Neuronal stem cell (in vitro differentiated cells): ENCODE measurements around the gene ANGPTL7.

Source experiments
- DNase-seq: peaks from one replicate; pipeline ENCODE4 v3.0.0-alpha.2; 2013; ENCODE audit warnings: low spot score
- H2AFZ ChIP-seq: one replicate; pipeline ENCODE4 v1.6.1; 2013; ENCODE audit warnings: mild to moderate bottlenecking, low read length, inconsistent platforms
- H2AK5ac ChIP-seq: 2 replicates; pipeline ENCODE4 v1.6.1; 2013; ENCODE audit warnings: low read depth, mild to moderate bottlenecking, inconsistent platforms, low read length, moderate library complexity, mixed read lengths
- H2BK120ac ChIP-seq: 2 replicates; pipeline ENCODE4 v1.6.1; 2013; ENCODE audit warnings: low read depth, mild to moderate bottlenecking, inconsistent platforms, low read length, moderate library complexity, mixed read lengths
- H2BK12ac ChIP-seq: one replicate; pipeline ENCODE4 v1.6.1; 2013; ENCODE audit warnings: low read length, inconsistent platforms
- H2BK15ac ChIP-seq: 2 replicates; pipeline ENCODE4 v1.6.1; 2013; ENCODE audit warnings: mild to moderate bottlenecking, low read length, inconsistent platforms, mixed read lengths
- H2BK5ac ChIP-seq: one replicate; pipeline ENCODE4 v1.6.1; 2013; ENCODE audit warnings: inconsistent platforms, mild to moderate bottlenecking, low read length, moderate library complexity
- H3K14ac ChIP-seq: one replicate; pipeline ENCODE4 v1.6.1; 2013; ENCODE audit warnings: low read length, inconsistent platforms
- H3K18ac ChIP-seq: 2 replicates; pipeline ENCODE4 v1.6.1; 2013; ENCODE audit warnings: low read length, inconsistent platforms
- H3K23ac ChIP-seq: 2 replicates; pipeline ENCODE4 v1.6.1; 2013; ENCODE audit warnings: low read depth, mild to moderate bottlenecking, mixed read lengths, low read length, inconsistent platforms; ENCODE audit not compliant: poor library complexity
- H3K27ac ChIP-seq: replicated peaks from 3 replicates; pipeline ENCODE4 v1.5.1; 2013; ENCODE audit warnings: low read length, inconsistent platforms
- H3K27me3 ChIP-seq, 3 experiments: 2 replicates each; pipeline ENCODE4 v1.6.1; 2013; ENCODE audit warnings: low read length in 3 of 3, mild to moderate bottlenecking in 2 of 3, inconsistent platforms in 1 of 3, low read depth in 1 of 3, mixed read lengths in 1 of 3, moderate library complexity in 1 of 3; ENCODE audit not compliant: control insufficient read depth in 3 of 3, insufficient read depth in 3 of 3
- H3K36me3 ChIP-seq, 2 donors: replicated peaks in 1 of 2; 2 replicates each; pipeline ENCODE4 v1.6.1; 2013; ENCODE audit warnings: low read length in 2 of 2; ENCODE audit not compliant: control insufficient read depth in 2 of 2, insufficient read depth in 2 of 2
- H3K4ac ChIP-seq: 2 replicates; pipeline ENCODE4 v1.6.1; 2013; ENCODE audit warnings: inconsistent platforms, mild to moderate bottlenecking, low read length, moderate library complexity
- H3K4me1 ChIP-seq, 2 donors: 1 replicate in 1 of 2; 2 replicates in 1 of 2; pipeline ENCODE4 v1.6.1; 2013; ENCODE audit warnings: low read length in 2 of 2, low read depth in 1 of 2; ENCODE audit not compliant: control insufficient read depth in 2 of 2, insufficient read depth in 1 of 2
- H3K4me2 ChIP-seq: one replicate; pipeline ENCODE4 v1.6.1; 2013; ENCODE audit warnings: mild to moderate bottlenecking, low read length, inconsistent platforms; ENCODE audit not compliant: insufficient read depth, poor library complexity, severe bottlenecking
- H3K4me3 ChIP-seq, 2 donors: 2 replicates each; pipeline ENCODE4 v1.5.1; 2013; ENCODE audit warnings: low read length in 2 of 2, mild to moderate bottlenecking in 2 of 2, inconsistent platforms in 1 of 2, moderate library complexity in 1 of 2
- H3K79me1 ChIP-seq: one replicate; pipeline ENCODE4 v1.6.1; 2013; ENCODE audit warnings: low read depth, mild to moderate bottlenecking, inconsistent platforms, low read length, moderate library complexity
- H3K9ac ChIP-seq: one replicate; pipeline ENCODE4 v1.6.1; 2013; ENCODE audit warnings: mild to moderate bottlenecking, low read depth, low read length, inconsistent platforms; ENCODE audit not compliant: poor library complexity
- H3K9me3 ChIP-seq, 2 donors: replicated peaks in 1 of 2; 2 replicates each; pipeline versions ENCODE3 to v1.6.1; 2013; ENCODE audit warnings: low read length in 2 of 2, mild to moderate bottlenecking in 2 of 2, inconsistent platforms in 1 of 2, low read depth in 1 of 2, mixed read lengths in 1 of 2, moderate library complexity in 1 of 2; ENCODE audit not compliant: control insufficient read depth in 2 of 2, insufficient read depth in 1 of 2
- H4K8ac ChIP-seq: one replicate; pipeline ENCODE4 v1.6.1; 2013; ENCODE audit warnings: low read depth, mild to moderate bottlenecking, inconsistent platforms, low read length, moderate library complexity
- H4K91ac ChIP-seq: one replicate; pipeline ENCODE4 v1.6.1; 2013; ENCODE audit warnings: low read length, low read depth, mild to moderate bottlenecking, inconsistent platforms; ENCODE audit not compliant: poor library complexity
- WGBS, 2 donors: extraction: QIAGEN DNeasy Blood & Tissue Kit; methylation state at CpG; one replicate each; pipeline ENCODE4 v1.1.7; 2013; ENCODE audit warnings: missing lambda C conversion rate in 2 of 2, mixed read lengths in 1 of 2; ENCODE audit not compliant: insufficient read length in 2 of 2, insufficient replicate concordance in 1 of 2; ENCODE audit errors: extremely low coverage in 2 of 2; 5-methylcytosine and 5-hydroxymethylcytosine counted together

The ANGPTL7 gene

GRCh38 chr1:11211461-11211860, 22.3 kb downstream of the ANGPTL7 start:
- no peak overlapping the region for H3K18ac ChIP-seq
- no peak overlapping the region for H3K23ac ChIP-seq

GRCh38 chr1:11211925-11212587, 22.9 kb downstream of the ANGPTL7 start:
- H4K91ac ChIP-seq: no peak overlapping the region
- no CpG with 5 or more reads among the region's 12 CpGs for WGBS, 2 donors

More at GRCh38 chr1:11211461-11211860, 22.3 kb downstream of the ANGPTL7 start:
- peaks cover 0 to 2% of the 10 kb centered on the region in 2 donors for H3K4me1 ChIP-seq
- H2BK15ac ChIP-seq: no peak overlapping the region
- H3K79me1 ChIP-seq: no peaks in the 10 kb centered on the region
- no peak overlapping the region for H3K4ac ChIP-seq
- DNase-seq: no peak
- WGBS, 2 donors: no CpG with 5 or more reads among the region's 4 CpGs
- peaks cover 41 to 98% of the 10 kb centered on the region in 2 donors for H3K36me3 ChIP-seq
- H4K91ac ChIP-seq: no peak overlapping the region
- no peak overlapping the region for H2BK120ac ChIP-seq
- no peak overlapping the region for H3K4me3 ChIP-seq
- H2BK5ac ChIP-seq: no peak overlapping the region
- no peak overlapping the region for H3K4me2 ChIP-seq
- H3K27ac ChIP-seq: no peak overlapping the region
- no peak overlapping the region for H2BK12ac ChIP-seq
- H2AK5ac ChIP-seq: no peak overlapping the region
- H3K27me3 ChIP-seq: no peaks in the 10 kb centered on the region
- H2AFZ ChIP-seq: no peak overlapping the region
- no peaks in the 10 kb centered on the region for H3K9me3 ChIP-seq
- H4K8ac ChIP-seq: no peak overlapping the region
- H3K14ac ChIP-seq: no peak overlapping the region
- H3K9ac ChIP-seq: no peak overlapping the region

GRCh38 chr1:11214698-11215380, 25.7 kb downstream of the ANGPTL7 start:
- Histone ChIP-seq H2BK12ac (no peak overlapping the region), H4K91ac (no peak overlapping the region), H3K9ac (no peak overlapping the region), H2BK5ac (no peak overlapping the region), H3K4me2 (no peak overlapping the region), H3K4me1 (peaks cover 0 to 2% of the 10 kb centered on the region in 2 donors), H3K27ac (no peak overlapping the region), H2BK15ac (no peak overlapping the region), H4K8ac (no peak overlapping the region), H2BK120ac (no peak overlapping the region), H3K4me3 (no peak overlapping the region), H3K27me3 (no peaks in the 10 kb centered on the region), H2AFZ (no peak overlapping the region), H3K36me3 (peaks cover 36 to 96% of the 10 kb centered on the region in 2 donors), H3K9me3 (no peaks in the 10 kb centered on the region), H2AK5ac (no peak overlapping the region), H3K18ac (no peak overlapping the region), H3K23ac (no peak overlapping the region), H3K4ac (no peak overlapping the region), H3K14ac (no peak overlapping the region), H3K79me1 (no peaks in the 10 kb centered on the region)
- no CpG with 5 or more reads among the region's 3 CpGs for WGBS, 2 donors
- no peak for DNase-seq

More at GRCh38 chr1:11211925-11212587, 22.9 kb downstream of the ANGPTL7 start:
- no peak overlapping the region for H3K4me3 ChIP-seq
- no peaks in the 10 kb centered on the region for H3K79me1 ChIP-seq
- H3K27ac ChIP-seq: no peak overlapping the region
- H2AFZ ChIP-seq: no peak overlapping the region
- H3K23ac ChIP-seq: no peak overlapping the region
- H3K4ac ChIP-seq: no peak overlapping the region
- H3K4me2 ChIP-seq: no peak overlapping the region
- no peak overlapping the region for H3K18ac ChIP-seq
- H3K27me3 ChIP-seq: no peaks in the 10 kb centered on the region
- H4K8ac ChIP-seq: no peak overlapping the region
- H2BK5ac ChIP-seq: no peak overlapping the region
- H3K9ac ChIP-seq: no peak overlapping the region
- no peak overlapping the region for H2BK15ac ChIP-seq
- H3K36me3 ChIP-seq: peaks cover 41 to 98% of the 10 kb centered on the region in 2 donors
- no peak overlapping the region for H2BK120ac ChIP-seq
- H2BK12ac ChIP-seq: no peak overlapping the region
- H3K14ac ChIP-seq: no peak overlapping the region
- no peak overlapping the region for H2AK5ac ChIP-seq
- H3K4me1 ChIP-seq: peaks cover 0 to 2% of the 10 kb centered on the region in 2 donors
- no peak for DNase-seq
- no peaks in the 10 kb centered on the region for H3K9me3 ChIP-seq

- no peak overlapping the region for H2BK12ac ChIP-seq
- no peaks in the 10 kb centered on the region for H3K79me1 ChIP-seq
- no peak overlapping the region for H3K18ac ChIP-seq
- H3K27me3 ChIP-seq: no peaks in the 10 kb centered on the region
- H3K9ac ChIP-seq: no peak overlapping the region
- H4K8ac ChIP-seq: no peak overlapping the region
- no peak overlapping the region for H3K27ac ChIP-seq
- H3K4me2 ChIP-seq: no peak overlapping the region
- no CpG with 5 or more reads among the region's 2 CpGs for WGBS, 2 donors
- H2AK5ac ChIP-seq: no peak overlapping the region
- H2AFZ ChIP-seq: no peak overlapping the region
- no peak overlapping the region for H3K4me3 ChIP-seq
- H3K23ac ChIP-seq: no peak overlapping the region
- H3K36me3 ChIP-seq: peaks cover 35 to 96% of the 10 kb centered on the region in 2 donors
- H2BK5ac ChIP-seq: no peak overlapping the region
- no peaks in the 10 kb centered on the region for H3K9me3 ChIP-seq
- no peak overlapping the region for H3K4ac ChIP-seq
- H3K14ac ChIP-seq: no peak overlapping the region
- H3K4me1 ChIP-seq: peaks cover 0 to 2% of the 10 kb centered on the region in 2 donors
- no peak overlapping the region for H4K91ac ChIP-seq
- H2BK15ac ChIP-seq: no peak overlapping the region
- DNase-seq: no peak
- no peak overlapping the region for H2BK120ac ChIP-seq
These were observed 26.3 kb downstream of the ANGPTL7 start for GRCh38 chr1:11215381-11216005.
